ENCODE measurements around the gene CRTAP. TPM values are rescaled to one million over a fixed set of nuclear protein-coding genes. Genes with fewer than 3 reads are reported as not detected.
"Not testable (repeated sequence)": the region's sequence is repeated elsewhere in the genome, so short reads cannot be mapped to it uniquely, and the experiment has no call there.

The CRTAP gene
- total RNA-seq, 1 donor from 2014 or later: 177 TPM

DNA sequence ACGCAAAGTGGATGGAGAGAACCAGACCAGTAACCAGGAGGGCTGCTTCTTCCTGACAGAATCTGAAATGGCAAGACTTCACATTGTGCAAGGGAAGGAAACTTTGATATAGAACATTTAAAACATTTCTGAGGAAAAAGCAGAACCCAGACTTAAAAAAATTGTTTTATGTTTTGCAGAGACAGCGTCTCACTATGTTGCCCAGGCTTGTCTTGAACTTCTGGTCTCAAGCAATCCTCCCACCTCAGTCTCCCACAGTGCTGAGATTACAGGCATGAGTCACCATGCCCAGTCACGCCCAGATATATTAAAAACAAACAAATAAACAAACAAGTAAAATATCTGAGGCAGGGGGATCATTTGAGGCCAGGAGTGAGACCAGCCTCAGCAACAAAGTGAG lies 46.2 kb downstream of the CRTAP start:
- H3K27me3 Mint-ChIP-seq (ENCODE audit: low read depth): peaks cover 11% of the 10 kb centered on the region
- no peaks in the 10 kb centered on the region for H3K36me3 Mint-ChIP-seq
- H3K27ac Mint-ChIP-seq: no peak overlapping the region
- DNase-seq (ENCODE audit: low spot score in 2 of 2, unreplicated experiment in 2 of 2): no peak
- H3K4me1 Mint-ChIP-seq: peaks cover 10% of the 10 kb centered on the region
- peaks cover 3% of the 10 kb centered on the region for H3K9me3 Mint-ChIP-seq
- H3K4me3 Mint-ChIP-seq: no peak overlapping the region
- TF ChIP-seq, protein P1, sequence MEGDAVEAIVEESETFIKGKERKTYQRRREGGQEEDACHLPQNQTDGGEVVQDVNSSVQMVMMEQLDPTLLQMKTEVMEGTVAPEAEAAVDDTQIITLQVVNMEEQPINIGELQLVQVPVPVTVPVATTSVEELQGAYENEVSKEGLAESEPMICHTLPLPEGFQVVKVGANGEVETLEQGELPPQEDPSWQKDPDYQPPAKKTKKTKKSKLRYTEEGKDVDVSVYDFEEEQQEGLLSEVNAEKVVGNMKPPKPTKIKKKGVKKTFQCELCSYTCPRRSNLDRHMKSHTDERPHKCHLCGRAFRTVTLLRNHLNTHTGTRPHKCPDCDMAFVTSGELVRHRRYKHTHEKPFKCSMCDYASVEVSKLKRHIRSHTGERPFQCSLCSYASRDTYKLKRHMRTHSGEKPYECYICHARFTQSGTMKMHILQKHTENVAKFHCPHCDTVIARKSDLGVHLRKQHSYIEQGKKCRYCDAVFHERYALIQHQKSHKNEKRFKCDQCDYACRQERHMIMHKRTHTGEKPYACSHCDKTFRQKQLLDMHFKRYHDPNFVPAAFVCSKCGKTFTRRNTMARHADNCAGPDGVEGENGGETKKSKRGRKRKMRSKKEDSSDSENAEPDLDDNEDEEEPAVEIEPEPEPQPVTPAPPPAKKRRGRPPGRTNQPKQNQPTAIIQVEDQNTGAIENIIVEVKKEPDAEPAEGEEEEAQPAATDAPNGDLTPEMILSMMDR (IDR thresholded peaks at IDR 0.05; ENCODE audit: unreplicated experiment): no peak

DNA sequence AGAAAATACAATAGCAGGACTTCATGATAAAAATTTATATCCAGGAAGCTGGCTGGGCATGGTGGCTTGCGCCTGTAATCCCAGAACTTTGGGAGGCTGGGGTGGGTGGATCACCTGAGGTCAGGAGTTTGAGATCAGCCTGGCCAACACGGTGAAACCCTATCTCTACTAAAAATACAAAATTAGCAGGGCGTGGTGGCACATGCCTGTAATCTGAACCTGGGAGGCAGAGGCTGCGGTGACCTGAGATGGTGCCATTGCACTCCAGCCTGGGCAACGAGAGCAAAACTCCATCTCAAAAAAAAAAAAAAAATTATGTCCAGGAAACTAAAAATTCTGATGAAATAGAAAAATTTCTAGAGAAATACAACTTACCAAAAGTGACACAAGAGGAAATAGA lies 48.8 kb downstream of the CRTAP start:
- not testable (repeated sequence) for H3K4me1 Mint-ChIP-seq; H3K4me3 Mint-ChIP-seq; H3K9me3 Mint-ChIP-seq; H3K36me3 Mint-ChIP-seq; DNase-seq (ENCODE audit: low spot score in 2 of 2, unreplicated experiment in 2 of 2); H3K27ac Mint-ChIP-seq
- peaks cover 11% of the 10 kb centered on the region for H3K27me3 Mint-ChIP-seq (ENCODE audit: low read depth)

DNA sequence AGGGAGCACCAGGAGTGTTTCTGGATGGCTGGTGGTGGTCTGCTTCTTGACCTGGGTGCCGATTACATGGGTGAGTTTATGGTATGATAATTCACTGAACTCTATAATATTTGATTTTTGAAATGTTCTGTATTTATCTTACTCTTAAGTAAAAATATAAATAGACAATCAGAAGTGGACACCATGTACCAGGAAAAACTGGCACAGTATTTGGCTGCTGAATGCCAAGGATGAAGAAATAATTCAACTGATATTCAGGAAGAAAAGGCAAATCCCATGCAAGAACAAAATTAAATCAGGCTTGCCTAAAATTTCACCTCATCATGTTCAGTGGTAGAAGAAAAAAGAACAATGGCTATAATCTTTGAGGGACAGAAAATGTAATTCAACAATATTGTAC lies 51.6 kb downstream of the CRTAP start:
- H3K9me3 Mint-ChIP-seq: peaks cover 3% of the 10 kb centered on the region
- H3K4me1 Mint-ChIP-seq: no peaks in the 10 kb centered on the region
- H3K27me3 Mint-ChIP-seq (ENCODE audit: low read depth): peaks cover 11% of the 10 kb centered on the region
- TF ChIP-seq, protein P1 (IDR thresholded peaks at IDR 0.05; ENCODE audit: unreplicated experiment): no peak
- no peak overlapping the region for H3K4me3 Mint-ChIP-seq
- no peak overlapping the region for H3K27ac Mint-ChIP-seq
- no peaks in the 10 kb centered on the region for H3K36me3 Mint-ChIP-seq
- DNase-seq (ENCODE audit: low spot score in 2 of 2, unreplicated experiment in 2 of 2): no peak

DNA sequence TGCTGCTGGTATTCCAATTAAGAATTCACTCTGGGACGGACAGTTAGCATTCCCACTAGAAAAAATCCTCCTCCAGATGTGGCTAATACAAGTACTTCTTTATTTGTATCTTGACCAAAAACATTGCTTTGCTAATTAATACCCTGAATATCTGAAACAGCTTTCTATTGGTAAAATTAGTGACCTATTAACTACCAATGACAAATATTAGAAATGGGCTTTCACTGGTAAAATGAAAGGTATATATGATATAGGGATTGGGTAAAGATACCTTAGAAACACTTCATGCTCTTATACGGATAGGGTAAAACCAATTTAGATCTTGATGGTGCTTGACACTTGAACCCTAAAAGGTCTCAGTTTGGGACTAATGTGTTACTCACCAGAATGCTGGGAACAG lies 52.3 kb downstream of the CRTAP start:
- no peaks in the 10 kb centered on the region for H3K36me3 Mint-ChIP-seq
- no peak overlapping the region for H3K27ac Mint-ChIP-seq
- H3K4me1 Mint-ChIP-seq: no peaks in the 10 kb centered on the region
- no peak for DNase-seq (ENCODE audit: low spot score in 2 of 2, unreplicated experiment in 2 of 2)
- peaks cover 3% of the 10 kb centered on the region for H3K9me3 Mint-ChIP-seq
- TF ChIP-seq, protein P1 (IDR thresholded peaks at IDR 0.05; ENCODE audit: unreplicated experiment): no peak
- H3K27me3 Mint-ChIP-seq (ENCODE audit: low read depth): peaks cover 7% of the 10 kb centered on the region
- H3K4me3 Mint-ChIP-seq: no peak overlapping the region

DNA sequence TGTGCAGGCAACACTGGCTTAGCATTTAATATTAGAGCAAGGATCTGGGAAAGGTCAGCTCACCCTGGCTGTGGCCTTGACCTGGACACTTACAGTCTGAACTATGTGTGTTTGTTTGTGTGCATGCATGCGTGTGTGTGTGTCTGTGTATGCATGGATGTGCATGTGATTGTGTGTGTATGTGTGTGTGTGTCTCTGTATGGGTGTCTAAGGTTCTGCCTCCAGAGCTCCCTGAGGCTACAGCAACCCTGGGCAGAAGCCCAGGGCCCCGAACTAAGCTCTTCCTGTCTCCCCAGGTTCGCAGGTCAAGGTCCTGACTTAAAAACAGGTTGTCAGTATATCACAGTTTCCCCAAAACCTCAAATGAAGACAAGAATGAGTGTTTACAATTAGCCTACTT lies 53.5 kb downstream of the CRTAP start:
- TF ChIP-seq, protein P1 (IDR thresholded peaks at IDR 0.05; ENCODE audit: unreplicated experiment): no peak
- Mint-ChIP-seq H3K9me3 (peaks cover 3% of the 10 kb centered on the region), H3K36me3 (no peaks in the 10 kb centered on the region), H3K4me1 (no peaks in the 10 kb centered on the region), H3K27ac (no peak overlapping the region), H3K27me3 (ENCODE audit: low read depth) (no peaks in the 10 kb centered on the region), H3K4me3 (no peak overlapping the region)
- no peak for DNase-seq (ENCODE audit: low spot score in 2 of 2, unreplicated experiment in 2 of 2)

DNA sequence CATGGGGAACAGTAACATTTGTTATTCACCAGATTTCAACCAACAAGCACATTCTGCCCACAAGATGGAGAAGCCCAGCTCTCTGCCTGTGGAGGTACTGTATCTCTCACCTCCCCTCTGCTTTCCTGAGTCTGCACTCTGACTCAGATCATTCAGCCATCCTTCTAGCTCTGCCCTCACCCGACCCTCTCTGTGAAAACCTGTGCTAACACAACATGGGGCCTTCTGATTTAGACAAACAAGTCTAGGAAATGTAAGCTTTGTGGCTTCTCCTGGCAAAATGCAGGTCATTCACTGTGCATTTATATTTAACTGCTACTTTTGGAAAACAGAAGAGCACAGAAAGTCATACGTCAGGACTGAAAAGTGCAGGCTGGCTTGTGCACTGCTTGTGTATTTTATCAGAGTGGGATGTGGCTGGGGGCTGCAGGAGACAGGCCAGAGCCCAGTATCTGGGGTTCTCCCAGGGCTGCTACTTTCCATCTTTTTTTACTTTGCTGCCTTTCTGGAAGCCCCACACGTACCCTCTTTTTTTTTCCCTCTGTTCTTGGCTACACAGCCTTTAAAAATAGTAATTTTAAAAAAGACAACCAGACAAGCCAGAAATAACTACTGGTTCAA lies 54.0 kb downstream of the CRTAP start:
- Mint-ChIP-seq H3K9me3 (peaks cover 3% of the 10 kb centered on the region), H3K27me3 (ENCODE audit: low read depth) (no peaks in the 10 kb centered on the region), H3K4me3 (no peak overlapping the region), H3K4me1 (no peaks in the 10 kb centered on the region), H3K36me3 (no peaks in the 10 kb centered on the region), H3K27ac (no peak overlapping the region)
- TF ChIP-seq, protein P1 (IDR thresholded peaks at IDR 0.05; ENCODE audit: unreplicated experiment): no peak
- no peak for DNase-seq (ENCODE audit: low spot score in 2 of 2, unreplicated experiment in 2 of 2)
